Brain pericyte (primary cell): ENCODE results near the gene BBIP1.
A peak's percentile ranks its signal among the peaks of the same experiment; 100 is the strongest.
"Not testable (repeated sequence)": the region's sequence is repeated elsewhere in the genome, so short reads cannot be mapped to it uniquely, and the experiment has no call there.

Source experiments
- DNase-seq: peaks from one replicate; pipeline ENCODE4 v3.0.0-alpha.2; 2012; ENCODE audit warnings: low read depth, low spot score

BBIP1 gene

GRCh38 chr10:110885932-110886674, 32.9 kb downstream of the BBIP1 start:
- no peak for DNase-seq

DNA sequence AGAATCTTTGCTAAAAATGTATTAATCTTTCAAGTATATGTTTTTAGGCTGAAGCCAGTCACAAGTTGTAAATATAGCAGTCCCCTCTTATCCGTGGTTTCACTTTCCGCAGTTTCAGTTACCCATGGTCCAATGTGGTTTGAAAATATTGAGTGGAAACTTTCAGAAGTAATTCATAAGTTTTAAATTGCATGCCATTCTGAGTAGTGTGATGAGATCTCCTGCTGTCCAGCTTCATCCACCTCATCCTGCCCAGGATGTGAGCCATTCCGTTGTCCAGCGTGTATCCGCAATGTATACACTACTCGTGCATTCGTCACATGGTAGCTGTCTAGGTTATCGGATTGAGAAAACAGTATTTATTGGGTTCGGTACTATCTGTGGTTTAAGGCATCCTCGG, 35.1 kb downstream of the BBIP1 start:
- no peak for DNase-seq

GRCh38 chr10:110881905-110882304, 37.1 kb downstream of the BBIP1 start:
- DNase-seq, result no peak

GRCh38 chr10:110881247-110881646, 37.7 kb downstream of the BBIP1 start:
- DNase-seq, result no peak

DNA sequence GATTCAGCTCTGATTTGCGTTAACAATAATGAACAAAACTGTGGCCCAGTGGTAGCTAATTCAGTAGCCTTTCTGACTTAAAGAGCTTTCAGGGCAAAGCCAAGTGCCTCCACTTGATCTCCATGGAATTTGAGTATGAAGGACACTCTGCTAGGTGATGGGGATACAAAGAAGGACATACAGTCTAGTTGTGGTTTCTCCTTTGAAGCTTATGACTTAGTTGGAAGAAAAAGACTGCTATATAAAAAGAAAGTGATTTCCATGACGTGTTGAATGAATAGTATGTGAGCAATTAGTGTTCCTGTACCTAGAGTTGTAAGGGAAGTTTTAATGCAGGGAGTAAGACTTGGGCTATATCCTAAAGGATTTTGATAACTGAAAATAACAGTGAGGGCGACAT, 39.0 kb downstream of the BBIP1 start:
- DNase-seq, result no peak

- DNase-seq, result no peak
Observed at GRCh38 chr10:110876788-110877187, 42.2 kb downstream of the BBIP1 start.

DNA sequence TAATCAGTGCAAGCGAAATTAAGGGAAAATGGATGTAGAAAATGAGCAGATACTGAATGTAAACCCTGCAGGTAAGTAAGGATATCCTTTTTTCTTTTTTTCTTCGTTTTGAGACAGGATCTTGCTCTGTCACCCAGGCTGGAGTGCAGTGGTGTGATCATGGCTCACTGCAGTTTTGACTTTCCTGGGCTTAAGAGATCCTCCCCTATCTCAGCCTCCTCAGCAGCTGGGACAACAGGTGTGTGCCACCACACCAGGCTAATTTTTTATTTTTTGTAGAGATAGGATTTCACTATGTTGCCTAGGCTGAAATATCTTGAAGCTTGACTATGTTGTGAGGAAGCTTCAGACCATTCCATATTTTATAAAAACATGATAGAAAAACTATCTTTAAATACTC, 43.0 kb downstream of the BBIP1 start:
- no peak for DNase-seq

GRCh38 chr10:110873951-110874350, 45.0 kb downstream of the BBIP1 start:
- no peak for DNase-seq

GRCh38 chr10:110872984-110873923, 45.7 kb downstream of the BBIP1 start:
- no peak for DNase-seq

DNA sequence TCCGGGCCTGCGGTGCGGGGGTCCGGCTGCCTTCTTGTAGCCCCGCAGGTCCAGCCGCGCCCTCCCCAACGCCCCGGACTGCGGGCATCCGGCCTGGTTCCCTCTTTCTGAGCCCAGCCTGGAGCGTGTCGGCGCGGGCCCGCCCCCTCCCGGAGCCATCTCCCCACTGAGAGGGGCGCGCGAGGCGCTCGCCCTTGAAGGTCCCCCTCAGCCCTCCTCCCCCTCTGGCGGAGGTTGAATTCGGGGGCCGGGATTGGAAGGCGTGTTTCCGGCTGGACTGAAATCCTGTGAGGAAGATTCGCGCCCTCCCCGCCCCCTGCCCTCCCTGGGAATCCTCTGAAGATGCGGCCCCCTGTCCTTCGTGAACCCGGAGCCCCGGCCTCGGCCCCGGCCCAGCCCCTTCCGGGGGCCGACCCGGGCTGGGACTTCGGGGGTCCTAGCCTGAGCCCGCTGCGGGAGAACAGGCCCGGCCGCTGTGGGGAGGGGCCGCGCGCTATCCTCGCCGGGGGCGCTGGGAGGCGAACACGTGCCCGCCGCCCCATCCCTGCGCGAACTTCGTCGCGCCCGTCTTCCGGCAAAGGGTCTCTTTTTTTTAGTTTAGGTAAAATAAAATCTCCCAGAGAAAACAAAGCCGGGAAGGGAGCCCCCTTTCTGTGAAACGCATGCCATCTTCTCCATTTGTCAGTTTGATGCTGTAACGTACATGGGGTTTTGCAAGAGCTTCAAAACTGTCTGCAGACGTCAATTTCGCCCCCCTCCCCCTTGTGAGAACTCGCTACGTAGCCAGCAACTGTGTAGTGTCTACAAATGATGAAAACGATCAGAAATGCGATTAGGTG, 46.6 kb downstream of the BBIP1 start:
- DNase-seq, result no peak

GRCh38 chr10:110871298-110872084, 47.5 kb downstream of the BBIP1 start, which contains the start of gene PDCD4:
Gene PDCD4, plus strand, starts transcription at chr10:110871928. Its CDS starts 4,100 bp downstream, at chr10:110876028.
- DNase-seq, result peak; percentile 94

GRCh38 chr10:110870823-110871297, 48.1 kb downstream of the BBIP1 start:
- no peak for DNase-seq

GRCh38 chr10:110868981-110869380, 50.0 kb downstream of the BBIP1 start:
- DNase-seq, result no peak

- DNase-seq, result no peak
Observed at GRCh38 chr10:110867807-110868465, 51.0 kb downstream of the BBIP1 start.

GRCh38 chr10:110867011-110867806, 51.8 kb downstream of the BBIP1 start:
- not testable (repeated sequence) for DNase-seq

DNA sequence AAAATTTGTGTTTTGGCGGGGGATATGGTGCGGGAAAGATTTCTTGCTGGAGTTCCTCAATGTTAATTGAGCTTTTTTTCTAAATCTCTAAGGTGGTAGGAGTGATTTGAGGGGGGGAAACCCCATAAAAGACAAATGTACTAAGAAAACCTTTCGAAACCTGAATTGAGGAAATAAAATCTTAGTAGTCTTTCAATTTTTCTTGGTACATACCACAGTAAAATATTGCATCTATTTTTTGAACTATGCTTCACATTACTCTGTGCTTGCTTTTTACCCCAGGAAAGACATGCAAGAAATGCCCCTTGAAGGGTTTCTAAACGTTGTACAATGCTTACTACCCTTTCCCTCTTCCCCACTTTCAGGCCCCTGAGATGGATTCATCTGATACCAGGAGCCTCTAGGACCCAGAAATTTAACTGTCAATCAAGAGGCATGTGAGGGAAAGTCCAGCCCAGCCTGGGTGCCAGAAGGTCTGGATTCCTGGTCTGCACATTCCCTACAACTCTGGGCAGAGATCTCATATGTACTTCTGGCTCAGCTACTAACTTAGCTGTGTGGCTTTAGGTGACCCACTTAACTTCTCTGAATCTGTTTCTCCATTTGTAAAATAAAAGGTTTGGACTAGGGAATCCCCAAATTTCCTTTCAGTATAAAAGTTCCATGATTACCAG, 53.0 kb downstream of the BBIP1 start:
- DNase-seq, result no peak

GRCh38 chr10:110865186-110865808, 53.7 kb downstream of the BBIP1 start:
- no peak for DNase-seq

- no peak for DNase-seq
Observed at GRCh38 chr10:110864662-110865140, 54.3 kb downstream of the BBIP1 start.
